A673 (cell line): ENCODE measurements around the gene SEMA5A. TPM values are rescaled to one million over a fixed set of nuclear protein-coding genes. Genes with fewer than 3 reads are reported as not detected.

Source experiments
- BruUV-seq: library from RNA; stranded (reverse); fragments of 400-500 nt; replicated peaks from 2 replicates; lab custom pipeline; 2021; lab: Mats Ljungman, UMichigan
- CTCF ChIA-PET: fragments of 300-600 bp; sonication (Branson Sonifier 250); formaldehyde crosslinking; loops from one replicate; lab custom pipeline; 2022; ENCODE audit warnings: antibody characterized with exemption; lab: Charles Lee
- POLR2A ChIA-PET: fragments of 300-600 bp; sonication (Branson Sonifier 250); formaldehyde crosslinking; loops from one replicate; lab custom pipeline; 2022; ENCODE audit warnings: antibody characterized with exemption; ENCODE audit not compliant: low non-redundant PET; lab: Charles Lee
- DNase-seq: peaks from one replicate; pipeline ENCODE4 v3.0.0-alpha.2; 2015; ENCODE audit warnings: low spot score
- H3K27ac ChIP-seq: fragments of 200-600 bp; sonication (generic); 2 replicates; pipeline ENCODE4 v1.5.1; 2016; ENCODE audit warnings: mixed run types, low read depth, mild to moderate bottlenecking, mixed read lengths, antibody characterized with exemption, low read length; ENCODE audit not compliant: poor library complexity, severe bottlenecking
- H3K27me3 ChIP-seq: fragments of 200-600 bp; sonication (generic); replicated peaks from 2 replicates; pipeline ENCODE4 v1.6.1; 2017; ENCODE audit warnings: mixed run types, low read depth, mild to moderate bottlenecking, mixed read lengths, antibody characterized with exemption, low read length; ENCODE audit not compliant: insufficient read depth, poor library complexity
- H3K36me3 ChIP-seq: fragments of 200-600 bp; sonication (generic); 2 replicates; pipeline ENCODE4 v1.6.1; 2016; ENCODE audit warnings: mixed run types, mild to moderate bottlenecking, mixed read lengths, antibody characterized with exemption, low read length; ENCODE audit not compliant: insufficient read depth, poor library complexity, severe bottlenecking
- H3K4me1 ChIP-seq: fragments of 200-600 bp; sonication (generic); 2 replicates; pipeline ENCODE4 v1.6.1; 2017; ENCODE audit warnings: mixed run types, mild to moderate bottlenecking, mixed read lengths, antibody characterized with exemption, low read length; ENCODE audit not compliant: insufficient read depth, poor library complexity, severe bottlenecking
- H3K4me3 ChIP-seq: fragments of 200-600 bp; sonication (generic); 2 replicates; pipeline ENCODE4 v1.5.1; 2016; ENCODE audit warnings: low read depth, mixed run types, mild to moderate bottlenecking, mixed read lengths, low read length; ENCODE audit not compliant: poor library complexity, severe bottlenecking
- H3K9me3 ChIP-seq: fragments of 200-600 bp; sonication (generic); 2 replicates; pipeline ENCODE4 v1.6.1; 2016; ENCODE audit warnings: mixed run types, low read depth, mild to moderate bottlenecking, mixed read lengths, antibody characterized with exemption, low read length; ENCODE audit not compliant: poor library complexity, severe bottlenecking
- EZH2 ChIP-seq: fragments of 200-600 bp; sonication (generic); IDR thresholded peaks from 2 replicates; pipeline ENCODE4 v1.6.1; 2017; ENCODE audit warnings: borderline replicate concordance, low read depth, mild to moderate bottlenecking, mixed read lengths, antibody characterized with exemption, low read length; ENCODE audit not compliant: poor library complexity, severe bottlenecking
- intact Hi-C: fragments of 100-400 bp; cut with micrococcal nuclease; formaldehyde crosslinking; loops from one replicate; pipeline ENCODE4 v1.10.0; 2022; ENCODE audit not compliant: unreplicated experiment
- total RNA-seq: library from RNA; stranded (reverse); gene quantifications from 2 replicates; pipeline ENCODE4 v1.2.3, GENCODE V29; 2021
- TF ChIP-seq, protein P1 (sequence below): fragments of 300-800, 200-600 bp; sonication (generic); conservative IDR thresholded peaks from 2 replicates; pipeline ENCODE4 v1.5.1; 2017; ENCODE audit warnings: low read depth, mild to moderate bottlenecking, antibody characterized with exemption, low read length, moderate library complexity, mixed read lengths

Gene SEMA5A
- total RNA-seq, 1 experiment from 2014 or later, result 0.17 TPM

DNA sequence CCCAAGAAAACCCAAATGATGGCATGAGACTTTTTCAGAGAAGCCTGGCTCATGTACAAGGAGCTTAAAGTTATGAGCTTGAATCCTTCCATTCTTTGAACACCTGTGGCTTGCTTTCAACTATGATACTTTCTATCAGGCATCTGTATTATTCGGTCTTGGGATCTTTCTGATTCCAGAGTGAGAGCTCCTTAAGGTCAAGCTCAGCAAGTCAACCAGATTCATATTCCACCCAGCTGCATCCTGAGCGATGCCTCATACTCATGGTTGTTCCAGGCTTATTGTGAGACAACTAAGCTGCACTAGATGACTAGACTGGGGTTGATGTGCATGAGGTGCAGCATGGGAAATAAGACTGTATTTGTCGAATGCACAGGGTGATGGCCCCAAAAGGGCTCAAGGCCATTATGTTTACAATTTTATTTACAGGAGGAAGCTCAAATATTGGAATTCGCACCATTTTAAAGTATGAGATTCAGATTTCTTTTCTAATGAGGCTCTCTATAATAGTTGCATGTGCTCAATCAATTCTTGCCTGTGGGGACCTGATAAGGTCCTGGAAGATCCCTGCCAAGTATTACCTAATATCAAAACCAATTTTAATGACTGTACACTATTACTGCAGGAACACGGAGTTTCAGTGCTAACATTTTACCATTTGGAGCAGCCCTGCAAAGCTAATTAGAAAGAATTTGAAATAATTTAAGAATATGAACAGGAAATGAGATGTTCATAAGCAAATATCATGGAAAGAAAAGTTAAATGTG lies 453.8 kb downstream of the SEMA5A start:
- no peaks in the 10 kb centered on the region for H3K36me3 ChIP-seq
- CTCF ChIA-PET, result no interaction called here
- peaks cover 12% of the 10 kb centered on the region for H3K9me3 ChIP-seq
- no peak overlapping the region for H3K27ac ChIP-seq
- no peak for TF ChIP-seq EZH2
- TF ChIP-seq, protein P1, sequence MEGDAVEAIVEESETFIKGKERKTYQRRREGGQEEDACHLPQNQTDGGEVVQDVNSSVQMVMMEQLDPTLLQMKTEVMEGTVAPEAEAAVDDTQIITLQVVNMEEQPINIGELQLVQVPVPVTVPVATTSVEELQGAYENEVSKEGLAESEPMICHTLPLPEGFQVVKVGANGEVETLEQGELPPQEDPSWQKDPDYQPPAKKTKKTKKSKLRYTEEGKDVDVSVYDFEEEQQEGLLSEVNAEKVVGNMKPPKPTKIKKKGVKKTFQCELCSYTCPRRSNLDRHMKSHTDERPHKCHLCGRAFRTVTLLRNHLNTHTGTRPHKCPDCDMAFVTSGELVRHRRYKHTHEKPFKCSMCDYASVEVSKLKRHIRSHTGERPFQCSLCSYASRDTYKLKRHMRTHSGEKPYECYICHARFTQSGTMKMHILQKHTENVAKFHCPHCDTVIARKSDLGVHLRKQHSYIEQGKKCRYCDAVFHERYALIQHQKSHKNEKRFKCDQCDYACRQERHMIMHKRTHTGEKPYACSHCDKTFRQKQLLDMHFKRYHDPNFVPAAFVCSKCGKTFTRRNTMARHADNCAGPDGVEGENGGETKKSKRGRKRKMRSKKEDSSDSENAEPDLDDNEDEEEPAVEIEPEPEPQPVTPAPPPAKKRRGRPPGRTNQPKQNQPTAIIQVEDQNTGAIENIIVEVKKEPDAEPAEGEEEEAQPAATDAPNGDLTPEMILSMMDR, result no peak
- no peaks in the 10 kb centered on the region for H3K4me1 ChIP-seq
- intact Hi-C loops, result no loop called here
- H3K4me3 ChIP-seq, result no peak overlapping the region
- POLR2A ChIA-PET, result no interaction called here
- H3K27me3 ChIP-seq, result no peaks in the 10 kb centered on the region
- no peak for DNase-seq
- no TSS peak for BruUV-seq

GRCh38 chr5:9090381-9091026 lies 455.4 kb downstream of the SEMA5A start:
- peaks cover 5% of the 10 kb centered on the region for H3K9me3 ChIP-seq
- H3K27me3 ChIP-seq, result no peaks in the 10 kb centered on the region
- CTCF ChIA-PET, result no interaction called here
- TF ChIP-seq EZH2, result no peak
- TF ChIP-seq, protein P1, result no peak
- no peaks in the 10 kb centered on the region for H3K36me3 ChIP-seq
- no peak overlapping the region for H3K4me3 ChIP-seq
- intact Hi-C loops, result no loop called here
- H3K27ac ChIP-seq, result no peak overlapping the region
- no peak for DNase-seq
- BruUV-seq, result no TSS peak
- POLR2A ChIA-PET, result no interaction called here
- H3K4me1 ChIP-seq, result no peaks in the 10 kb centered on the region

GRCh38 chr5:9089893-9090292 lies 456.0 kb downstream of the SEMA5A start:
- no peaks in the 10 kb centered on the region for H3K27me3 ChIP-seq
- H3K9me3 ChIP-seq, result peaks cover 5% of the 10 kb centered on the region
- H3K4me3 ChIP-seq, result no peak overlapping the region
- DNase-seq, result no peak
- POLR2A ChIA-PET, result no interaction called here
- CTCF ChIA-PET, result no interaction called here
- intact Hi-C loops, result no loop called here
- no peaks in the 10 kb centered on the region for H3K36me3 ChIP-seq
- BruUV-seq, result no TSS peak
- TF ChIP-seq EZH2, result no peak
- TF ChIP-seq, protein P1, result no peak
- H3K4me1 ChIP-seq, result no peaks in the 10 kb centered on the region
- no peak overlapping the region for H3K27ac ChIP-seq
